ENCODE measurements around the gene ITGA1. TPM values are rescaled to one million over a fixed set of nuclear protein-coding genes. Genes with fewer than 3 reads are reported as not detected.

ITGA1 gene
- total and polyA plus RNA-seq, 2 donors (not counting 1 experiment from before 2014, with no cell fraction given) = 0.74 TPM; not detected in 1

- H3K4me2 ChIP-seq (replicated peaks; ENCODE audit: low read depth, low read length, poor library complexity, severe bottlenecking) = no peak overlapping the region
- H4K20me1 ChIP-seq (ENCODE audit: control insufficient read depth, insufficient read depth, low read length, poor library complexity, severe bottlenecking) = no peaks in the 10 kb centered on the region
- Mint-ChIP-seq H3K4me3 (no peak overlapping the region), H3K4me1 (peaks cover 31% of the 10 kb centered on the region), H3K27ac (no peak overlapping the region), H3K27me3 (no peaks in the 10 kb centered on the region), H3K9me3 (ENCODE audit: insufficient read depth) (no peaks in the 10 kb centered on the region)
- peaks cover 2% of the 10 kb centered on the region for H3K79me2 ChIP-seq (ENCODE audit: control insufficient read depth, insufficient read depth, low read length)
- DNase-seq (no peak), ATAC-seq (ENCODE audit: low read depth) (no peak)
- ChIA-PET CTCF (interaction anchor here (0.6 kb wide), 1 partner anchor 146 kb away, joined by 3 read pairs; no protein-coding TSS in a partner anchor), POLR2A (no interaction called here)
- 100% methylated on average over 1 of the region's 2 CpGs for WGBS (ENCODE audit: insufficient coverage)
- no peak overlapping the region for H2AFZ ChIP-seq (ENCODE audit: insufficient read depth, low read depth, low read length, poor library complexity, severe bottlenecking)
- H3K9ac ChIP-seq (ENCODE audit: low read length) = no peak overlapping the region
- intact Hi-C loops (cut with micrococcal nuclease) = no loop called here
- no peaks in the 10 kb centered on the region for H3K27me3 ChIP-seq (replicated peaks in 1 of 4; ENCODE audit: control extremely low read depth in 1 of 4, control insufficient read depth in 3 of 4, insufficient read depth in 4 of 4, low read length in 3 of 4)
- no peak overlapping the region for H3K27ac ChIP-seq (ENCODE audit: low read length in 2 of 2)
- no peaks in the 10 kb centered on the region for H3K9me3 ChIP-seq (ENCODE audit: control extremely low read depth in 1 of 3, control insufficient read depth in 2 of 3, insufficient read depth in 1 of 3, low read length in 2 of 3)
- TF ChIP-seq CTCF (IDR thresholded peaks at IDR 0.05) (no peak), EZH2 (IDR thresholded peaks at IDR 0.05; ENCODE audit: borderline replicate concordance, insufficient read depth, low read depth, low read length, poor library complexity, severe bottlenecking) (no peak)
- H3K36me3 ChIP-seq (replicated peaks in 1 of 2; ENCODE audit: control extremely low read depth in 1 of 2, control insufficient read depth in 1 of 2, extremely low read depth in 1 of 2, insufficient read depth in 2 of 2, low read length in 1 of 2) = no peaks in the 10 kb centered on the region
- peaks cover 9 to 14% of the 10 kb centered on the region in 2 donors for H3K4me1 ChIP-seq (ENCODE audit: control insufficient read depth in 2 of 2, insufficient read depth in 2 of 2, low read length in 2 of 2)
- no peak overlapping the region for H3K4me3 ChIP-seq (ENCODE audit: control extremely low read depth in 1 of 5, extremely low read depth in 1 of 5, insufficient read depth in 1 of 5, low read depth in 2 of 5, low read length in 4 of 5)
Measured at GRCh38 chr5:52805615-52806014, 17.9 kb downstream of the ITGA1 start.

- Histone ChIP-seq H3K4me2 (replicated peaks; ENCODE audit: low read depth, low read length, poor library complexity, severe bottlenecking) (no peak overlapping the region), H3K9ac (ENCODE audit: low read length) (no peak overlapping the region), H3K4me3 (ENCODE audit: control extremely low read depth in 1 of 5, extremely low read depth in 1 of 5, insufficient read depth in 1 of 5, low read depth in 2 of 5, low read length in 4 of 5) (no peak overlapping the region), H3K79me2 (ENCODE audit: control insufficient read depth, insufficient read depth, low read length) (no peaks in the 10 kb centered on the region), H3K9me3 (ENCODE audit: control extremely low read depth in 1 of 3, control insufficient read depth in 2 of 3, insufficient read depth in 1 of 3, low read length in 2 of 3) (no peaks in the 10 kb centered on the region), H3K4me1 (ENCODE audit: control insufficient read depth in 2 of 2, insufficient read depth in 2 of 2, low read length in 2 of 2) (no peaks in the 10 kb centered on the region), H2AFZ (ENCODE audit: insufficient read depth, low read depth, low read length, poor library complexity, severe bottlenecking) (no peak overlapping the region), H4K20me1 (ENCODE audit: control insufficient read depth, insufficient read depth, low read length, poor library complexity, severe bottlenecking) (no peaks in the 10 kb centered on the region), H3K27ac (ENCODE audit: low read length in 2 of 2) (no peak overlapping the region), H3K36me3 (replicated peaks in 1 of 2; ENCODE audit: control extremely low read depth in 1 of 2, control insufficient read depth in 1 of 2, extremely low read depth in 1 of 2, insufficient read depth in 2 of 2, low read length in 1 of 2) (no peaks in the 10 kb centered on the region), H3K27me3 (replicated peaks in 1 of 4; ENCODE audit: control extremely low read depth in 1 of 4, control insufficient read depth in 3 of 4, insufficient read depth in 4 of 4, low read length in 3 of 4) (no peaks in the 10 kb centered on the region)
- no peaks in the 10 kb centered on the region for H3K9me3 Mint-ChIP-seq (ENCODE audit: insufficient read depth)
- ATAC-seq (ENCODE audit: low read depth) (no peak), DNase-seq (no peak)
- H3K4me1 Mint-ChIP-seq = peaks cover 18% of the 10 kb centered on the region
- POLR2A ChIA-PET = no interaction called here
- CTCF ChIA-PET = no interaction called here
- intact Hi-C loops (cut with micrococcal nuclease) = no loop called here
- no peaks in the 10 kb centered on the region for H3K27me3 Mint-ChIP-seq
- no peak overlapping the region for H3K27ac Mint-ChIP-seq
- H3K4me3 Mint-ChIP-seq = no peak overlapping the region
- TF ChIP-seq EZH2 (IDR thresholded peaks at IDR 0.05; ENCODE audit: borderline replicate concordance, insufficient read depth, low read depth, low read length, poor library complexity, severe bottlenecking) (no peak), CTCF (IDR thresholded peaks at IDR 0.05) (no peak)
Measured at GRCh38 chr5:52807037-52807436, 19.3 kb downstream of the ITGA1 start.

Measured in B cell (primary cell).